GM12874 (cell line): ENCODE results near the gene DTX4.

Experiments used
- TF ChIP-seq, protein P1 (sequence below): IDR thresholded peaks from 2 replicates; pipeline ENCODE4 v1.5.1; 2011; ENCODE audit warnings: low read depth, mild to moderate bottlenecking, control low read depth, low read length, moderate library complexity; ENCODE audit not compliant: insufficient read depth

DTX4 gene

DNA sequence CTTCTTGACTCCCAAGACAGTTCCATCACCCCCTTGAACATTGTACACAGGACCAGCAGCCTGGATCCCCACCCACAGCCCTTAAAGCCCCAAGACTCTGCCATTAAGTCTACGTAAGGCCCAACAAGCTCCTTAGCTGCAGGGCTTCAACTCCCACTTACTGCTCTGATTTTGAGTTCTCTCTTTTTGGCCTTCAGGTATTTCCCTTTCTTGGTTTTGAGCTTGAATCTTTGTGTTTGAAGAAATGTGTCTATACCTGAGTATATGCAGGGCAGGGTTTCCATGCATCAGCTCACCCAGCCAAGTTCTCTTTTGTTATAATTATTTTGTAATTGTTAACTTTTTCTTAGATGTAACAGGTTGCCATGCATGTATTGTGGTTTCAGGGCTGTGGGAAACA is 51.2 kb downstream of the DTX4 start:
- TF ChIP-seq, protein P1, sequence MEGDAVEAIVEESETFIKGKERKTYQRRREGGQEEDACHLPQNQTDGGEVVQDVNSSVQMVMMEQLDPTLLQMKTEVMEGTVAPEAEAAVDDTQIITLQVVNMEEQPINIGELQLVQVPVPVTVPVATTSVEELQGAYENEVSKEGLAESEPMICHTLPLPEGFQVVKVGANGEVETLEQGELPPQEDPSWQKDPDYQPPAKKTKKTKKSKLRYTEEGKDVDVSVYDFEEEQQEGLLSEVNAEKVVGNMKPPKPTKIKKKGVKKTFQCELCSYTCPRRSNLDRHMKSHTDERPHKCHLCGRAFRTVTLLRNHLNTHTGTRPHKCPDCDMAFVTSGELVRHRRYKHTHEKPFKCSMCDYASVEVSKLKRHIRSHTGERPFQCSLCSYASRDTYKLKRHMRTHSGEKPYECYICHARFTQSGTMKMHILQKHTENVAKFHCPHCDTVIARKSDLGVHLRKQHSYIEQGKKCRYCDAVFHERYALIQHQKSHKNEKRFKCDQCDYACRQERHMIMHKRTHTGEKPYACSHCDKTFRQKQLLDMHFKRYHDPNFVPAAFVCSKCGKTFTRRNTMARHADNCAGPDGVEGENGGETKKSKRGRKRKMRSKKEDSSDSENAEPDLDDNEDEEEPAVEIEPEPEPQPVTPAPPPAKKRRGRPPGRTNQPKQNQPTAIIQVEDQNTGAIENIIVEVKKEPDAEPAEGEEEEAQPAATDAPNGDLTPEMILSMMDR: no peak

GRCh38 chr11:59223611-59224010 is 51.7 kb downstream of the DTX4 start:
- TF ChIP-seq, protein P1: no peak

GRCh38 chr11:59224351-59224928 is 52.5 kb downstream of the DTX4 start:
- TF ChIP-seq, protein P1: no peak

DNA sequence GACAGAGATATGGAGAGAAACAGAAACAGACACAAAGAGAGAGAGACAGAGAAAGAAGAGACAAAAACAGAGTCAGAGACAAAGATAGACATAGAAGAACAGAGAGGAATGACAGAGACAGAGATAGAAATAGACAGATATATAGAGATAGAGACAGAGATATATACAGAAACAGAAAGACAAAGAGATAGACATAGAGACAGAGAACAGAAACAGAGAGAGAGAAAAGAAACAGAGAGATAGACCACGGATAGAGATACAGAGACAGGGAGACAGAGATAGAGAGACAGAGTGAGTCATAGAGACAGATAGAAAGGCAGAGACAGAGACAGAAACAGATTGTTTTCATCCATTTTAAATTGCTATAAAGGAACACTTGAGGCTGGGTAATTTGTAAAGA is 53.1 kb downstream of the DTX4 start:
- TF ChIP-seq, protein P1: no peak

GRCh38 chr11:59226396-59226795 is 54.5 kb downstream of the DTX4 start:
- TF ChIP-seq, protein P1: no peak

GRCh38 chr11:59240322-59240721 is 68.4 kb downstream of the DTX4 start:
- TF ChIP-seq, protein P1: no peak

- TF ChIP-seq, protein P1: no peak
Measured at GRCh38 chr11:59243633-59244032, 71.7 kb downstream of the DTX4 start.
